ENCODE measurements around the gene ARHGDIB.

- TF ChIP-seq, protein P1, sequence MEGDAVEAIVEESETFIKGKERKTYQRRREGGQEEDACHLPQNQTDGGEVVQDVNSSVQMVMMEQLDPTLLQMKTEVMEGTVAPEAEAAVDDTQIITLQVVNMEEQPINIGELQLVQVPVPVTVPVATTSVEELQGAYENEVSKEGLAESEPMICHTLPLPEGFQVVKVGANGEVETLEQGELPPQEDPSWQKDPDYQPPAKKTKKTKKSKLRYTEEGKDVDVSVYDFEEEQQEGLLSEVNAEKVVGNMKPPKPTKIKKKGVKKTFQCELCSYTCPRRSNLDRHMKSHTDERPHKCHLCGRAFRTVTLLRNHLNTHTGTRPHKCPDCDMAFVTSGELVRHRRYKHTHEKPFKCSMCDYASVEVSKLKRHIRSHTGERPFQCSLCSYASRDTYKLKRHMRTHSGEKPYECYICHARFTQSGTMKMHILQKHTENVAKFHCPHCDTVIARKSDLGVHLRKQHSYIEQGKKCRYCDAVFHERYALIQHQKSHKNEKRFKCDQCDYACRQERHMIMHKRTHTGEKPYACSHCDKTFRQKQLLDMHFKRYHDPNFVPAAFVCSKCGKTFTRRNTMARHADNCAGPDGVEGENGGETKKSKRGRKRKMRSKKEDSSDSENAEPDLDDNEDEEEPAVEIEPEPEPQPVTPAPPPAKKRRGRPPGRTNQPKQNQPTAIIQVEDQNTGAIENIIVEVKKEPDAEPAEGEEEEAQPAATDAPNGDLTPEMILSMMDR (IDR thresholded peaks at IDR 0.05) = no peak
- TF ChIP-seq POLR2A (IDR thresholded peaks at IDR 0.05) = no peak
These were observed 53.4 kb downstream of the ARHGDIB start for GRCh38 chr12:14907953-14908352.
